Immature natural killer cell (primary cell): ENCODE measurements around the gene ZC3H4. TPM values are rescaled to one million over a fixed set of nuclear protein-coding genes. Genes with fewer than 3 reads are reported as not detected.

ENCODE experiments used
- DNase-seq, 3 donors: peaks; one replicate each; pipeline ENCODE4 v3.0.0; 2022; ENCODE audit warnings: mixed read lengths in 1 of 3
- H3K27ac Mint-ChIP-seq, 6 donors: one replicate each; pipeline ENCODE4 v1.8.0; 2020; ENCODE audit warnings: mixed read lengths in 6 of 6, mild to moderate bottlenecking in 5 of 6, inconsistent platforms in 4 of 6, moderate library complexity in 3 of 6
- H3K27me3 Mint-ChIP-seq, 3 donors: one replicate each; pipeline ENCODE4 v1.8.0; 2020 to 2021; ENCODE audit warnings: low read depth in 3 of 3, mild to moderate bottlenecking in 3 of 3, mixed read lengths in 3 of 3, moderate library complexity in 3 of 3, inconsistent platforms in 1 of 3
- H3K36me3 Mint-ChIP-seq, 3 donors: one replicate each; pipeline ENCODE4 v1.8.0; 2020; ENCODE audit warnings: mixed read lengths in 3 of 3, inconsistent platforms in 2 of 3, mild to moderate bottlenecking in 2 of 3
- H3K4me1 Mint-ChIP-seq, 2 donors: one replicate each; pipeline ENCODE4 v1.8.0; 2020; ENCODE audit warnings: inconsistent platforms in 2 of 2, mild to moderate bottlenecking in 2 of 2, mixed read lengths in 2 of 2, moderate library complexity in 1 of 2
- H3K4me3 Mint-ChIP-seq, 5 donors: one replicate each; pipeline ENCODE4 v1.8.0; 2020; ENCODE audit warnings: mild to moderate bottlenecking in 5 of 5, mixed read lengths in 5 of 5, inconsistent platforms in 3 of 5, moderate library complexity in 3 of 5
- H3K9me3 Mint-ChIP-seq, 6 donors: one replicate each; pipeline ENCODE4 v1.8.0; 2020; ENCODE audit warnings: mild to moderate bottlenecking in 6 of 6, mixed read lengths in 6 of 6, inconsistent platforms in 4 of 6, moderate library complexity in 3 of 6
- polyA plus RNA-seq, 3 donors: library from polyadenylated mRNA; unstranded; fragments of 300-500 nt; fragmentation: Illumina TruSeq; gene quantifications; one replicate each; pipeline ENCODE4 v1.2.3, GENCODE V29; 2021

The ZC3H4 gene
- polyA plus RNA-seq, result 1 to 10 TPM in 2 of 3 donors, under 1 TPM in 1; 0.04 to 2.3 (median 1.1) TPM

GRCh38 chr19:47112997-47113849, at the start of gene ZC3H4:
ZC3H4 (minus strand) TSS chr19:47113776; CDS start chr19:47112584, 1,192 bp downstream.
- Mint-ChIP-seq H3K4me1 (peaks cover 35 to 46% of the 10 kb centered on the region in 2 donors), H3K4me3 (peak within 1 kb of the TSS; percentile 95 to 99 (median 98)), H3K9me3 (no peaks in the 10 kb centered on the region), H3K36me3 (peaks cover 0 to 6% (median 4%) of the 10 kb centered on the region in 3 donors), H3K27me3 (peaks cover 10 to 29% (median 15%) of the 10 kb centered on the region in 3 donors), H3K27ac (peak within 1 kb of the TSS; percentile 98 to 100 (median 100))
- peak; percentile 100 for DNase-seq

GRCh38 chr19:47161876-47162489, 48.4 kb upstream of the ZC3H4 start:
- peaks cover 0 to 3% (median 0%) of the 10 kb centered on the region in 3 donors for H3K36me3 Mint-ChIP-seq
- H3K9me3 Mint-ChIP-seq, result no peaks in the 10 kb centered on the region
- peaks cover 36 to 37% of the 10 kb centered on the region in 2 donors for H3K4me1 Mint-ChIP-seq
- no peak overlapping the region for H3K4me3 Mint-ChIP-seq
- H3K27me3 Mint-ChIP-seq, result peaks cover 0 to 4% (median 0%) of the 10 kb centered on the region in 3 donors
- no peak for DNase-seq
- H3K27ac Mint-ChIP-seq, result peak overlapping the region in 1 of 6 donors; percentile 61

GRCh38 chr19:47158879-47159503, 45.4 kb upstream of the ZC3H4 start:
- Mint-ChIP-seq H3K36me3 (peaks cover 4 to 7% (median 6%) of the 10 kb centered on the region in 3 donors), H3K27ac (peak overlapping the region; percentile 61 to 97 (median 90)), H3K4me3 (peak overlapping the region; percentile 67 to 84 (median 76)), H3K9me3 (no peaks in the 10 kb centered on the region), H3K27me3 (peaks cover 0 to 7% (median 0%) of the 10 kb centered on the region in 3 donors), H3K4me1 (peaks cover 53% of the 10 kb centered on the region in 2 donors)
- peak; percentile 23 to 30 (median 24) for DNase-seq

- Mint-ChIP-seq H3K36me3 (peaks cover 4 to 8% (median 7%) of the 10 kb centered on the region in 3 donors), H3K9me3 (no peaks in the 10 kb centered on the region), H3K4me3 (peak overlapping the region; percentile 67 to 84 (median 76)), H3K4me1 (peaks cover 53% of the 10 kb centered on the region in 2 donors), H3K27ac (peak overlapping the region; percentile 61 to 97 (median 90)), H3K27me3 (peaks cover 0 to 7% (median 0%) of the 10 kb centered on the region in 3 donors)
- no peak for DNase-seq
Measured at GRCh38 chr19:47158367-47158791, 44.8 kb upstream of the ZC3H4 start.

DNA sequence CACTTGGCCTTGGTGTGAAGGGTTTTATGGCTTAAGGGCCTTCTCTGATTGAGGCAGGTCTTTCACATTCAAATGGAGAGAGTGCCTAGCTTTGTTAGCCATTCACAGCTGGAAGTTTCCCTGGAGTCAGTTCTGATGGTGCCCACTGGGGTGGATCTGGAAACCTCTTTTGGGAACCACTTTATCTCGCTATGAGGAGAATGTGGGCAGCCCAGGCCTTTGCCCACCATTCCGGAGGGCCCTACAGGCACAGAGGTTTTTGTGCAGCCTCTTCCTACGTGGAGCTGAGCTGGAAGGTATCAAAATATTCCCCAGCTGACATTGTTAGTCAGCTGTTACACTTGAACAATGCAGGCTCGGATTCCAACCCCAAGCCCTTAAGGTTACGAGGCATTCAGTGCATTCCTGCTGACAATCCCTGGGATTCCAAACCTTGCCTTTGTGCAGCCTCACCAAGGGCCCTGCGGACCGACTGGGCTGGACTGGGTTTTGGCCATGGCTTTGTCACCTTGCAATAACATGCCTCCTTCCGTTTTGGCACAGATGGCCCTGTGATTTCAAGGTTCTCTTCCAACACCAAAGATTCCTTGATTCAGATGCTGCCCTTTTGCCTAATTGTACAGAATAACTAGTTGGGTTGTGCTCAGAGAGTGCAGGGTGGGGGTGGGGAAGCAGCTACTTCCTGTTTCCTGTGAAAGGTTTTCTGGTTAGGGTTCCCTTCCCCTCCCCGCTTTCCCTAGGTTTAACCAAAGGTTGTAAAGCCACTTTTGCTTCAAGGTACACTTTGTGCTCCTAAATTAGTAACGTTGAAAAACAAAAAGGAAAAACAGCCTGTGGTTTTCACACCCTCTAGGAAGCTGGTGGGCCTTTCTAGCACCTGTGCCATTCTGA, 44.1 kb upstream of the ZC3H4 start:
- Mint-ChIP-seq H3K9me3 (no peaks in the 10 kb centered on the region), H3K27me3 (peaks cover 0 to 7% (median 0%) of the 10 kb centered on the region in 3 donors), H3K36me3 (peaks cover 10 to 15% (median 14%) of the 10 kb centered on the region in 3 donors), H3K4me1 (peaks cover 53% of the 10 kb centered on the region in 2 donors), H3K27ac (peak overlapping the region; percentile 61 to 97 (median 90)), H3K4me3 (peak overlapping the region; percentile 67 to 84 (median 76))
- peak; percentile 28 to 35 (median 33) for DNase-seq

- DNase-seq, result peak; percentile 44 to 57 (median 52)
- H3K36me3 Mint-ChIP-seq, result peaks cover 14 to 20% (median 18%) of the 10 kb centered on the region in 3 donors
- peak overlapping the region; percentile 61 to 94 (median 86) for H3K27ac Mint-ChIP-seq
- peak overlapping the region; percentile 67 to 84 (median 76) for H3K4me3 Mint-ChIP-seq
- no peaks in the 10 kb centered on the region for H3K9me3 Mint-ChIP-seq
- peaks cover 47 to 48% of the 10 kb centered on the region in 2 donors for H3K4me1 Mint-ChIP-seq
- H3K27me3 Mint-ChIP-seq, result peaks cover 0 to 7% (median 0%) of the 10 kb centered on the region in 3 donors
Measured at GRCh38 chr19:47156861-47157430, 43.4 kb upstream of the ZC3H4 start.

- no peak for DNase-seq
- H3K4me1 Mint-ChIP-seq, result peaks cover 46 to 47% of the 10 kb centered on the region in 2 donors
- peak overlapping the region in 4 of 6 donors; percentile 39 to 81 (median 59) for H3K27ac Mint-ChIP-seq
- H3K4me3 Mint-ChIP-seq, result peak overlapping the region in 4 of 5 donors; percentile 32 to 42 (median 41)
- no peaks in the 10 kb centered on the region for H3K9me3 Mint-ChIP-seq
- H3K27me3 Mint-ChIP-seq, result peaks cover 0 to 7% (median 0%) of the 10 kb centered on the region in 3 donors
- H3K36me3 Mint-ChIP-seq, result peaks cover 24 to 37% (median 31%) of the 10 kb centered on the region in 3 donors
Measured at GRCh38 chr19:47155148-47155547, 41.6 kb upstream of the ZC3H4 start.

GRCh38 chr19:47153266-47153665, 39.7 kb upstream of the ZC3H4 start:
- H3K4me1 Mint-ChIP-seq, result peaks cover 34 to 37% of the 10 kb centered on the region in 2 donors
- H3K9me3 Mint-ChIP-seq, result no peaks in the 10 kb centered on the region
- H3K36me3 Mint-ChIP-seq, result peaks cover 24 to 42% (median 36%) of the 10 kb centered on the region in 3 donors
- H3K4me3 Mint-ChIP-seq, result no peak overlapping the region
- no peak for DNase-seq
- H3K27me3 Mint-ChIP-seq, result peaks cover 0 to 7% (median 0%) of the 10 kb centered on the region in 3 donors
- no peak overlapping the region for H3K27ac Mint-ChIP-seq

DNA sequence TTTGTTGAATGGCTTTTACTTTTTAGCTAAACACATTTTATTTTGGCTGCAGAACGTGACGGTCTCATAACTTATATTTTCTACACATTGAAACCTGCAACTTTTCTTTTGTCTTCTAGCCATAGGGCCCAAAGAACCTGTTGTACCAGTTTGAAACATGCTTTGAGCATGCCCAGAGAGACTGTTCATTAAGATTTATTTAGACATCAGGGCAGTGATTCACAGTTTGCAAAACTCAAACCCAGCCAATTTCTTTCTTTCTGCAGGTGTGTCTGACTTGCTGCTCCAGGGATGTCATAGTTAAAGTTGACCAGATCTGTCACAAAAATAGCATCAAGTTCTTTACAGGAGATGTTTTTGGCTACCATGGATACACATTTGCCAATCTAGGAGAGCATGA, 39.1 kb upstream of the ZC3H4 start:
- Mint-ChIP-seq H3K27ac (no peak overlapping the region), H3K36me3 (peaks cover 28 to 42% (median 36%) of the 10 kb centered on the region in 3 donors), H3K9me3 (no peaks in the 10 kb centered on the region), H3K4me1 (peaks cover 27 to 30% of the 10 kb centered on the region in 2 donors), H3K27me3 (peaks cover 0 to 7% (median 0%) of the 10 kb centered on the region in 3 donors), H3K4me3 (no peak overlapping the region)
- DNase-seq, result no peak

DNA sequence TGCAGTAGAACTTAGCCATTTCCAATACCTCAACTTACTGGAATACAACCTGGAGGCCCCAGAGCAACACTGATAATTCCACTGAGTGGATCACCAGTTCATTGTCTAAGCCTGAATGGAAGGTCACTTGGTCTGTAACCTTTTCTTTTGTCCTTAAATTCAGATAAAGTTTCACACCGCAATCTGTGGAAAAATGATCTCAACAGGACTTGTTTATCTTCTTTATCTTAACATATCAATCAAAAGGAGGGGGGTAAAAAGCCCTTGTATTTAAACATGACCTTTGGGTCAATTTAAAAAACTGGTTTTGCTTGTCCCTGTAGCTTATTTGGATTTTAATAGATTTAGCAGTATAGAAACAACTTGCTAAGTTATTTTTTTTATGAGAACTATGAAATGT, 38.6 kb upstream of the ZC3H4 start:
- H3K4me1 Mint-ChIP-seq, result peaks cover 23 to 26% of the 10 kb centered on the region in 2 donors
- no peaks in the 10 kb centered on the region for H3K9me3 Mint-ChIP-seq
- H3K4me3 Mint-ChIP-seq, result no peak overlapping the region
- H3K27me3 Mint-ChIP-seq, result peaks cover 0 to 5% (median 0%) of the 10 kb centered on the region in 3 donors
- peaks cover 28 to 42% (median 36%) of the 10 kb centered on the region in 3 donors for H3K36me3 Mint-ChIP-seq
- DNase-seq, result no peak
- no peak overlapping the region for H3K27ac Mint-ChIP-seq

GRCh38 chr19:47151627-47152026, 38.1 kb upstream of the ZC3H4 start:
- no peaks in the 10 kb centered on the region for H3K9me3 Mint-ChIP-seq
- no peaks in the 10 kb centered on the region for H3K27me3 Mint-ChIP-seq
- peak overlapping the region in 1 of 6 donors; percentile 30 for H3K27ac Mint-ChIP-seq
- no peak for DNase-seq
- peaks cover 20 to 23% of the 10 kb centered on the region in 2 donors for H3K4me1 Mint-ChIP-seq
- peaks cover 33 to 47% (median 40%) of the 10 kb centered on the region in 3 donors for H3K36me3 Mint-ChIP-seq
- no peak overlapping the region for H3K4me3 Mint-ChIP-seq

- H3K27ac Mint-ChIP-seq, result peak overlapping the region in 5 of 6 donors; percentile 8 to 46 (median 14)
- H3K9me3 Mint-ChIP-seq, result no peaks in the 10 kb centered on the region
- DNase-seq, result no peak
- no peaks in the 10 kb centered on the region for H3K27me3 Mint-ChIP-seq
- H3K4me1 Mint-ChIP-seq, result peaks cover 9 to 20% of the 10 kb centered on the region in 2 donors
- peaks cover 28 to 46% (median 28%) of the 10 kb centered on the region in 3 donors for H3K36me3 Mint-ChIP-seq
- H3K4me3 Mint-ChIP-seq, result no peak overlapping the region
Measured at GRCh38 chr19:47146920-47147319, 33.3 kb upstream of the ZC3H4 start.
